ENCODE measurements around the gene PLK5.
"Not testable (repeated sequence)": the region's sequence is repeated elsewhere in the genome, so short reads cannot be mapped to it uniquely, and the experiment has no call there.

The PLK5 gene

GRCh38 chr19:1531587-1531986 is 7.7 kb downstream of the PLK5 start:
- H3K4me3 ChIP-seq (ENCODE audit: low read depth, low read length), result no peak overlapping the region
- no peak for DNase-seq (ENCODE audit: low read depth)
- TF ChIP-seq MAX (IDR thresholded peaks at IDR 0.05; ENCODE audit: low read depth, low read length), result no peak
- TF ChIP-seq MYC (IDR thresholded peaks at IDR 0.05; ENCODE audit: low read depth, low read length), result no peak
- no peak for TF ChIP-seq POLR2A (IDR thresholded peaks at IDR 0.05; ENCODE audit: extremely low read depth, insufficient read length)
- no peak for TF ChIP-seq CTCF (IDR thresholded peaks at IDR 0.05; ENCODE audit: low read depth, low read length)

DNA sequence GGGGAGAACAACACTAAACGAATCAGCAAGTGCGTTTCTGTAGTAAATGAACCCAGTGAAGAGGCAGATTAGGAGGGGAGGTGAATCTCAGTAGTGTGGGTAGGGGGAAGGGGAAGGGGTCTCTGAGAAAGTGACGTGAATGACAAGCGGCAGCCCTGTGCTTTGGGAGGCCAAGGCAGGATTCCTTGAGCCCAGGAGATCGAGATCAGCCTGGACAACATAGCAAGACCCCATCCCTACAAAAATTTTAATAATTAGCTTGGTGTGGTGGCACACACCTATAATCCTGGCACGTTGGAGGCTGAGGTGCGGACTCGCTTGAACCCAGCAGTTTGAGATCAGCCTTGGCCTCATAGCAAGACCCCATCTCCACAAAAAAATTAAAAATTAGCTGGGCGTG is 8.1 kb downstream of the PLK5 start:
- DNase-seq (ENCODE audit: low read depth), result no peak
- H3K4me3 ChIP-seq (ENCODE audit: low read depth, low read length), result no peak overlapping the region
- no peak for TF ChIP-seq MAX (IDR thresholded peaks at IDR 0.05; ENCODE audit: low read depth, low read length)
- TF ChIP-seq POLR2A (IDR thresholded peaks at IDR 0.05; ENCODE audit: extremely low read depth, insufficient read length), result no peak
- no peak for TF ChIP-seq MYC (IDR thresholded peaks at IDR 0.05; ENCODE audit: low read depth, low read length)
- no peak for TF ChIP-seq CTCF (IDR thresholded peaks at IDR 0.05; ENCODE audit: low read depth, low read length)

GRCh38 chr19:1533510-1534150 is 9.8 kb downstream of the PLK5 start:
- TF ChIP-seq POLR2A (IDR thresholded peaks at IDR 0.05; ENCODE audit: extremely low read depth, insufficient read length) (no peak), MYC (IDR thresholded peaks at IDR 0.05; ENCODE audit: low read depth, low read length) (no peak), MAX (IDR thresholded peaks at IDR 0.05; ENCODE audit: low read depth, low read length) (no peak), CTCF (IDR thresholded peaks at IDR 0.05; ENCODE audit: low read depth, low read length) (no peak)
- no peak for DNase-seq (ENCODE audit: low read depth)
- H3K4me3 ChIP-seq (ENCODE audit: low read depth, low read length), result no peak overlapping the region

GRCh38 chr19:1534972-1535371 is 11.1 kb downstream of the PLK5 start:
- DNase-seq (ENCODE audit: low read depth), result no peak
- no peak overlapping the region for H3K4me3 ChIP-seq (ENCODE audit: low read depth, low read length)
- no peak for TF ChIP-seq MYC (IDR thresholded peaks at IDR 0.05; ENCODE audit: low read depth, low read length)
- no peak for TF ChIP-seq MAX (IDR thresholded peaks at IDR 0.05; ENCODE audit: low read depth, low read length)
- no peak for TF ChIP-seq CTCF (IDR thresholded peaks at IDR 0.05; ENCODE audit: low read depth, low read length)
- no peak for TF ChIP-seq POLR2A (IDR thresholded peaks at IDR 0.05; ENCODE audit: extremely low read depth, insufficient read length)

GRCh38 chr19:1535699-1536098 is 11.8 kb downstream of the PLK5 start:
- DNase-seq (ENCODE audit: low read depth); H3K4me3 ChIP-seq (ENCODE audit: low read depth, low read length): not testable (repeated sequence)

GRCh38 chr19:1538978-1539377 is 15.1 kb downstream of the PLK5 start:
- TF ChIP-seq POLR2A (IDR thresholded peaks at IDR 0.05; ENCODE audit: extremely low read depth, insufficient read length) (no peak), MAX (IDR thresholded peaks at IDR 0.05; ENCODE audit: low read depth, low read length) (no peak), CTCF (IDR thresholded peaks at IDR 0.05; ENCODE audit: low read depth, low read length) (no peak), MYC (IDR thresholded peaks at IDR 0.05; ENCODE audit: low read depth, low read length) (no peak)
- no peak for DNase-seq (ENCODE audit: low read depth)
- no peak overlapping the region for H3K4me3 ChIP-seq (ENCODE audit: low read depth, low read length)

DNA sequence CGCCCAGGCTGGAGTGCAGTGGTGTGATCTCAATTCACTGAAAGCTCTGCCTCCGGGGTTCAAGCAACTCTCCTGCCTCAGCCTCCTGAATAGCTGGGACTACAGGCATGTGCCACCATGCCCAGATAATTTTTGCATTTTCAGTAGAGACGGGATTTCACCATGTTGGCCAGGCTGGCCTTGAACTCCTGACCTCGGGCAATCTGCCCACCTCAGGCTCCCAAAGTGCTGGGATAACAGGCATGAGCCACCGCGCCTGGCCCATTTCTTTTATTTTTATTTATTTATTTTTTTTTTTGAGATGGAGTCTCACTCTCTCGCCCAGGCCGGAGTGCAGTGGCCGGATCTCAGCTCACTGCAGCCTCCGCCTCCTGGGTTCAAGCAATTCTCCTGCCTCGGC is 15.9 kb downstream of the PLK5 start:
- H3K4me3 ChIP-seq (ENCODE audit: low read depth, low read length); DNase-seq (ENCODE audit: low read depth): not testable (repeated sequence)

All from NB4 (cell line).